ENCODE measurements around the gene ASCL4. TPM values are rescaled to one million over a fixed set of nuclear protein-coding genes. Genes with fewer than 3 reads are reported as not detected.
A peak's percentile ranks its signal among the peaks of the same experiment; 100 is the strongest.

Gene ASCL4
- total RNA-seq, 1 donor from 2014 or later: not detected

DNA sequence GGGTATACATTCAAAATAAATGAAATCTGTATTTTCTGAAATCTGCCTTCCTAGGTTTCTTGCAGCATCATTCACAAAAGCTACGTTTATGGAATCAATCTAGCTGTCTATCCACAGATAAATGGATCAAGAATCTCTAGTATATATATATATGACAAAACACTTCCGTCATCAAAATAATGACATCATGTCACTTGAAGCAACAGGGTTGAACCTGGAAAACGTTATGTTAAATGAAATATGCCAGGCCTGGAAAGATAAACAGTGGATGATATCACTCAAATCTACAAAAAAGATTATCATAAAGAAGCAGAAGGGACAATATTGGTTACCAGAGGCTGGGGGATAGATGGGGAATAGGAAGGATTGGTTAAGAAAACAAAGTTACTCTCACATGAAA is 28.6 kb downstream of the ASCL4 start:
- H3K27ac ChIP-seq: no peak overlapping the region

DNA sequence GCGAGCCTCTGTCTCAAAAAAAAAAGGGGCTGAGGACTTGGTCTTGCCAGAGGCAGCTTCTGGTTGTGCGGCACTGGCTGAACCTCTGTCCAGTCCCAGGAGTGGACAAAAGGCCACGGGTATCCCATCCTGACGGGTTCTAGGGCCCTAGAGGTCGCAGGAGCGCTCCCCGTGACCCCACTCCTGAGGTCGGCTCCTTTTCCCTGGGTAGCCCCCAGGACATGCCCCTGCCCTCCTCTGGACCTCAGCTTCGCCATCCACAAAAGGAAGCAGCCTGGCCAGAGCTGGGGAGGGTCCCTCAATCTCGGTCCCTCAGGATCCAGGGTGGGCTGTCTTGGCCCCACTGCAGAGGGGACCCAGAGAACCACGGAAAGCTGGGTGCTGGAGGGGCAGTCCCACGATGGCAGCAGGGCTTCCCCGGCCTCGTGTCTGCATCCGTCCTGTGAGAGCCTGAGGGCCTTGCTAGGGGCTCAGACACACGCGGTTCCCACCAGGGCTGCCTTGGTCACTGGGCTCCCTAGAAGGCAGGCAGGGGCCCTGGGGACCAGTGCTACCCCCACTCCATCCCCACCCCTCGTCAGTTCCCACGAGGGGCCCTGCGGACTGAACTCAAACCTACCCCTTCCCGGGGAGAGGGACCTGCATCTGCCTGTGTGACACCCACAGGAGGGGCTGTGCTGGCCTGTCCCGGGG is 31.1 kb downstream of the ASCL4 start:
- TF ChIP-seq, protein P1, sequence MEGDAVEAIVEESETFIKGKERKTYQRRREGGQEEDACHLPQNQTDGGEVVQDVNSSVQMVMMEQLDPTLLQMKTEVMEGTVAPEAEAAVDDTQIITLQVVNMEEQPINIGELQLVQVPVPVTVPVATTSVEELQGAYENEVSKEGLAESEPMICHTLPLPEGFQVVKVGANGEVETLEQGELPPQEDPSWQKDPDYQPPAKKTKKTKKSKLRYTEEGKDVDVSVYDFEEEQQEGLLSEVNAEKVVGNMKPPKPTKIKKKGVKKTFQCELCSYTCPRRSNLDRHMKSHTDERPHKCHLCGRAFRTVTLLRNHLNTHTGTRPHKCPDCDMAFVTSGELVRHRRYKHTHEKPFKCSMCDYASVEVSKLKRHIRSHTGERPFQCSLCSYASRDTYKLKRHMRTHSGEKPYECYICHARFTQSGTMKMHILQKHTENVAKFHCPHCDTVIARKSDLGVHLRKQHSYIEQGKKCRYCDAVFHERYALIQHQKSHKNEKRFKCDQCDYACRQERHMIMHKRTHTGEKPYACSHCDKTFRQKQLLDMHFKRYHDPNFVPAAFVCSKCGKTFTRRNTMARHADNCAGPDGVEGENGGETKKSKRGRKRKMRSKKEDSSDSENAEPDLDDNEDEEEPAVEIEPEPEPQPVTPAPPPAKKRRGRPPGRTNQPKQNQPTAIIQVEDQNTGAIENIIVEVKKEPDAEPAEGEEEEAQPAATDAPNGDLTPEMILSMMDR (IDR thresholded peaks at IDR 0.05): no peak
- Histone ChIP-seq H3K36me3 (no peaks in the 10 kb centered on the region), H3K4me3 (no peak overlapping the region), H3K27me3 (no peaks in the 10 kb centered on the region), H3K9me3 (no peaks in the 10 kb centered on the region), H3K4me1 (no peaks in the 10 kb centered on the region), H3K27ac (no peak overlapping the region)
- intact Hi-C loops (cut with DNase I): no loop called here
- ATAC-seq (peak; percentile 22), DNase-seq (no peak)

More for the DNA sequence above, 28.6 kb downstream of the ASCL4 start:
- Histone ChIP-seq H3K36me3 (no peaks in the 10 kb centered on the region), H3K27me3 (no peaks in the 10 kb centered on the region), H3K9me3 (no peaks in the 10 kb centered on the region), H3K4me1 (no peaks in the 10 kb centered on the region), H3K4me3 (no peak overlapping the region)
- DNase-seq (no peak), ATAC-seq (no peak)
- intact Hi-C loops (cut with DNase I): no loop called here
- TF ChIP-seq, protein P1 (IDR thresholded peaks at IDR 0.05): no peak

DNA sequence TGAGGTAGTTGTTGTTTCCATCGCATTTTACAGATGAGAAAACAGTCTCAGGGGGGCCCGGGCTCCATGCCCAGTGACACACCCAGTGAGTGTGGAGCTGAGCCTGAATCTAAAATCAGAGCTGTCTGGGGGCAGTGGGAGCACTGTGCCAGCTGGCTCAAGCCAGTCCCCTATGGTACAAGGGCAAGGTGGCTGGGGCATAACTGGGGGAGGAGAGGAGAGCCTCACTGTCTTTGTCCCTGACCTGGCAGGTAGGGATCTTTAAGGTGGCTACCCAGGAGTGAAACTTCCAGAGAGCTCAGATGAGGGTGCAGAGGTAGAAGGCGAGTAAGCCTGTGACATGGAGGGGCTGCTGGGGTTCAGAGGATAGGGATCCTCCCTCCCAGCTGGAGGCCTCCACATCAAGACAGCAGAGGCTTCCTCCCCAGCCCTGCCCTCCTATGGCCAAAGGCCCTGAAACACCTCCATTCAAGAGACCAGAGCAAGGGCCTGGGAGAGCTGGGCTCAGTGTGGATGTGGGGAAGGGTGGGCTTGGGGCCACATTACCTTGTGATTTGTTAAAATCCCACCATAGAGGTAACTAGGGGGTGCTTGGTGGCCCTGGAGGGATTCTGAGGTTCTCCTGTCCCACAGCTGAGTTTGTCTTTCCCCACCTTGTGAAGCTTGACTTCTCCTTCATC is 33.1 kb downstream of the ASCL4 start:
- Histone ChIP-seq H3K9me3 (no peaks in the 10 kb centered on the region), H3K36me3 (no peaks in the 10 kb centered on the region), H3K27ac (no peak overlapping the region), H3K4me1 (no peaks in the 10 kb centered on the region), H3K27me3 (no peaks in the 10 kb centered on the region), H3K4me3 (no peak overlapping the region)
- TF ChIP-seq, protein P1 (IDR thresholded peaks at IDR 0.05): no peak
- ATAC-seq: no peak
- intact Hi-C loops (cut with DNase I): no loop called here
- no peak for DNase-seq

DNA sequence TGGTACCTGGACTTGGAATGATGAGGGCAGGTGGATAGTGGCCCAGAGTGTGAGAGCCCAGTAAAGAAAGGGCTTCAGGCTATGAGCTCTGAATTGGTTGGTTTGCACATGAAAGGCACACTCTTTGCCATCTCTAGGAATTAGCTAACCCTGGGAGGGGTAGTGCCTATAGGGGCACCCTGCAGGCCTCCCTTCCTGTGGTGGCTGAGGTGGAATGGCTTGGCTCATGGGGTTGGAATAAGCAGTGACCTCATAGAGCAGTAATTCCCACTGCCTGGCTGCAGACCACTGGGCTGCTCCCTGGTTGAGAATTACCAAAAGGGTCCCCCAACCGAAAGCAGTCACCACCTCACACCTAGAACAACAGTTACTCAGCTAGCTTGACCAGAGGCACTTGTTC is 42.7 kb downstream of the ASCL4 start:
- ATAC-seq (no peak), DNase-seq (no peak)
- no peaks in the 10 kb centered on the region for H3K4me1 ChIP-seq
- H3K36me3 ChIP-seq: no peaks in the 10 kb centered on the region
- H3K4me3 ChIP-seq: no peak overlapping the region
- intact Hi-C loops (cut with DNase I): no loop called here
- no peak overlapping the region for H3K27ac ChIP-seq
- TF ChIP-seq, protein P1 (IDR thresholded peaks at IDR 0.05): no peak
- no peaks in the 10 kb centered on the region for H3K27me3 ChIP-seq
- H3K9me3 ChIP-seq: no peaks in the 10 kb centered on the region

DNA sequence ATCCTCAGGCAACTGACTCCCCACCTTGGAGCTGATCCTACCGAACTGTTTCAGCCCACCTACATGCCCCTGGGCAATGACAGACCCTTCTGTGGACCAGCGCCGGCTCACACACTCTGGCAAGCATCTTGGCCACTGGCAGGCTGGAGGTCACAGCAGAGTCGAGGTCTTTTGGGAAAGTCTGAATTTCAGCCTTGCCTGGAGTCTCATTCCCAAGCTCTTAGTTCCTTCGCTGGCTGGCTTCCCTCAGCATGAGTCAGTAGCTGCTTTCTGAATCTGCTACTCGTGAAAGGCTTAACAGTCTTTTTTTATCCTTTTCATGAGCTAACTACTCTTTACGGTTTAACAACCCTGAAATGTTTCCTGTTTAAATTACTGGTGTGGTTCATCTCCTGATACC is 44.5 kb downstream of the ASCL4 start:
- Histone ChIP-seq H3K36me3 (no peaks in the 10 kb centered on the region), H3K4me3 (no peak overlapping the region), H3K4me1 (no peaks in the 10 kb centered on the region), H3K27ac (no peak overlapping the region), H3K27me3 (no peaks in the 10 kb centered on the region), H3K9me3 (no peaks in the 10 kb centered on the region)
- TF ChIP-seq, protein P1 (IDR thresholded peaks at IDR 0.05): no peak
- no peak for ATAC-seq
- no peak for DNase-seq
- intact Hi-C loops (cut with DNase I): no loop called here

All from upper lobe of right lung (tissue), 1 donor.